BJ (cell line): ENCODE results near the gene KMT5B. TPM values are rescaled to one million over a fixed set of nuclear protein-coding genes. Genes with fewer than 3 reads are reported as not detected.

Source experiments
- CTCF ChIA-PET: fragments of 350-600 bp; formaldehyde crosslinking; extraction: SDS; loops from one replicate; lab custom pipeline; 2021; ENCODE audit warnings: antibody characterized with exemption, inconsistent platforms; lab: Yijun Ruan, JAX
- POLR2A ChIA-PET: fragments of 300-600 bp; sonication (Branson Sonifier 250); formaldehyde crosslinking; extraction: SDS; loops from one replicate; lab custom pipeline; 2021; ENCODE audit warnings: antibody characterized with exemption; lab: Charles Lee
- DNase-seq: peaks from one replicate; pipeline ENCODE4 v3.0.0-alpha.2; 2011; ENCODE audit warnings: low read depth
- H3K27me3 ChIP-seq: 2 replicates; pipeline ENCODE4 v1.6.0; 2011; ENCODE audit warnings: low read length; ENCODE audit not compliant: control insufficient read depth, insufficient read depth
- H3K36me3 ChIP-seq: 2 replicates; pipeline ENCODE4 v1.5.1; 2011; ENCODE audit warnings: low read length; ENCODE audit not compliant: control insufficient read depth, insufficient read depth
- H3K4me3 ChIP-seq: 2 replicates; pipeline ENCODE4 v1.5.1; 2011; ENCODE audit warnings: low read depth, mild to moderate bottlenecking, control low read depth, low read length
- polyA plus RNA-seq: library from polyadenylated mRNA; depleted of rRNA; stranded (reverse); fragments of >200 nt; gene quantifications from 2 replicates; pipeline ENCODE4 v1.2.3, GENCODE V29; 2011
- TF ChIP-seq, protein P1 (sequence below): IDR thresholded peaks from 2 replicates; pipeline ENCODE4 v1.5.1; 2011; ENCODE audit warnings: low read depth, mild to moderate bottlenecking, control low read depth, inconsistent platforms, low read length, moderate library complexity; ENCODE audit not compliant: insufficient read depth

KMT5B gene
- polyA plus RNA-seq, 1 experiment = 7.3 TPM

DNA sequence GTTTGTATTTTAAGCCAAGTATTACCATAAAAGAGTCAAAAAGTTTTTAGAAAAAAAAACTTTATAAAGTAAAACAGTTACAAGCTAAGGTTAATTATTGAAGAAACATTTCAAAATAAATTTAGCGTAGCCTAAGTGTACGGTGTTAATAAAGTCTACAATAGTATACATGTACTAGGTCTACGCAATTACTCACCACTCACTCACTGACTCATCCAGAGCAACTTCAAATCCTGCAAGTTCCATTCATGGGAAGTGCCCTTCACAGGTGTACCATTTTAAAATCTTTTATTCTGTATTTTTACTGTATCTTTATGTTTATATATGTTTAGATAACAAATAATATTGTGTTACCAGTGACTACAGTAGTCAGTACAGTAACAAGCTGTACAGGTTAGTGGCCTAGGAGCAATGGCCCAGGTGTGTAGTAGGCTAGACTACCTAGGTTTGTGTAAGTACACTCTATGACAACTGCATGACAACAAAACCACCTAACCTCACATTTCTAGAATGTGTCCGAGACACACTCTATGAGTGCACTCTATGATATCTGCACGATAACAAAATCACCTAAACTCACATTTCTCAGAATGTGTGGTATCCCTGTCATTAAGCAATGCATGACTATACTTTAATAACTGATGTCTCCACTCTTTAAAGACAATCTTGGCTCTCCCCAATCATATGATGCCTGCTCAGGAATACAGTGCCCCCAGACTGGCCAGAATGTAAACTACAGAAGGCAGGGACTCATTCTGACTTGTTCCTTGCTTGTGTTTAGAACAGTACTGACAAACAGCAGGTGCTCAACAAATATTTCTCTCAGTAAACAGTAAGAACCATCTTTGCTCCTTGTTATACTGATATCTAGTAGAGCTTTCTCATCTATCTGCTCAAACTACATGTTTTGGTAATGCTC is 21.2 kb downstream of the KMT5B start:
- Histone ChIP-seq H3K36me3 (no peaks in the 10 kb centered on the region), H3K4me3 (no peak overlapping the region), H3K27me3 (no peaks in the 10 kb centered on the region)
- no peak for DNase-seq
- CTCF ChIA-PET = interaction anchor here (1.4 to 1.9 kb wide), 2 partner anchors 17 to 236 kb away, joined by 4 to 5 read pairs; no protein-coding TSS in a partner anchor
- TF ChIP-seq, protein P1, sequence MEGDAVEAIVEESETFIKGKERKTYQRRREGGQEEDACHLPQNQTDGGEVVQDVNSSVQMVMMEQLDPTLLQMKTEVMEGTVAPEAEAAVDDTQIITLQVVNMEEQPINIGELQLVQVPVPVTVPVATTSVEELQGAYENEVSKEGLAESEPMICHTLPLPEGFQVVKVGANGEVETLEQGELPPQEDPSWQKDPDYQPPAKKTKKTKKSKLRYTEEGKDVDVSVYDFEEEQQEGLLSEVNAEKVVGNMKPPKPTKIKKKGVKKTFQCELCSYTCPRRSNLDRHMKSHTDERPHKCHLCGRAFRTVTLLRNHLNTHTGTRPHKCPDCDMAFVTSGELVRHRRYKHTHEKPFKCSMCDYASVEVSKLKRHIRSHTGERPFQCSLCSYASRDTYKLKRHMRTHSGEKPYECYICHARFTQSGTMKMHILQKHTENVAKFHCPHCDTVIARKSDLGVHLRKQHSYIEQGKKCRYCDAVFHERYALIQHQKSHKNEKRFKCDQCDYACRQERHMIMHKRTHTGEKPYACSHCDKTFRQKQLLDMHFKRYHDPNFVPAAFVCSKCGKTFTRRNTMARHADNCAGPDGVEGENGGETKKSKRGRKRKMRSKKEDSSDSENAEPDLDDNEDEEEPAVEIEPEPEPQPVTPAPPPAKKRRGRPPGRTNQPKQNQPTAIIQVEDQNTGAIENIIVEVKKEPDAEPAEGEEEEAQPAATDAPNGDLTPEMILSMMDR = no peak
- POLR2A ChIA-PET = no interaction called here

DNA sequence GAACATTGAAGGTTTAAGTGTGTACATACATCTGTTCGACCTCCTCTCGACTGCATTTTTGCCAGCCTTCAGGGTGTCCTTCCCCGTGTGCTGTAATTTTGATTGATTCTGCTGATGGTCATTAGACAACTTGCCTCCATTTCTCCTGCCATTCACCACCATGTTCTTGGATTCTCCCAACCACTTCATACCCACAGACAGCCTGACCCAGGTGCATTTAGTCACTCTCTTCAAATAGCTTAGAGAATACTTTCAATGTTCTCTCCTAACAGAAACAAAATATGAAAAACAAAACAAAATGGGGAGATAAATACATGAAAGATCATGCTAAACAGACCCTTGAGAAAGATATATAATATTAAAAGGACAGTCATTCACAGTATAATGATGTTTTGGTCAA is 23.2 kb downstream of the KMT5B start:
- TF ChIP-seq, protein P1 = no peak
- no peak overlapping the region for H3K4me3 ChIP-seq
- POLR2A ChIA-PET = no interaction called here
- CTCF ChIA-PET = no interaction called here
- no peak for DNase-seq
- no peaks in the 10 kb centered on the region for H3K27me3 ChIP-seq
- no peaks in the 10 kb centered on the region for H3K36me3 ChIP-seq

DNA sequence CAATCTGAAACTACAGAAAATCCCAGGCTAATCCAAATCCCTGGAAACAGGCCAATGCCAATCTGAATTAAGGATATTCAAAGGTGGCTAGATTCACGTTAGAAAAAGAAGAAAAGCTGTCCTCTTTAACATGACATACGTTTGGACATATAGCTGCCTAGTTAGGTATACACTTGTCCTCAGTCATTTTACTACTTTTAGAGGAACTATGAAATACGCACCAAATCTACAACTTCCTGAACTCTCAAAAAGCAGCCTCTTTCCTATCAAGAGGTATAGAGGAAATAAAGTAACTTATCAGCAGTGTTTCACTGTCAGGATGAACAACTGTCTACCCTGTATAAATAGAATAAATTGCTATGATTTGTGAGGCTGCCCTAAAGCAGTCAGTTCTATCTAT is 24.0 kb downstream of the KMT5B start:
- H3K27me3 ChIP-seq = no peaks in the 10 kb centered on the region
- TF ChIP-seq, protein P1 = no peak
- ChIA-PET CTCF (no interaction called here), POLR2A (no interaction called here)
- DNase-seq = no peak
- no peaks in the 10 kb centered on the region for H3K36me3 ChIP-seq
- no peak overlapping the region for H3K4me3 ChIP-seq

DNA sequence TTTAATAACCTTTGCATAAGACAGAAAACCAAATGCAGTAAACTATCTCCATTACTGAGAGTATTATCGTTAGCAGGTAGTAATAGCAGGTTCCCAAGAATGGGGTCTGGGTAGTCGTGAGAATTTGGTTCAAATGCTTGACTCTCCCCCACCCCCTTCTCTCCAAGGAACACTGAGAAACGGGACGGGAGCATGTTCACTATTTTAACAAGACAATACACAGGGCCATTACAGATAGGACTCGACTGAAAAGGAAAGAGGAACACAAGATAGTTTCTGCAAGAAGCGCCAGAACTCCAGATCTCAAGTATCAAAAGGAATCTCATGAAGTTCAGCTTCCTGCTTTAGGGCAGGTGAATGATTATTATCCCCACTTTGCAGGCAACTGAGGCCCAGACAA is 27.0 kb downstream of the KMT5B start:
- CTCF ChIA-PET = interaction anchor here (0.8 kb wide), 1 partner anchor 23 kb away, joined by 6 read pairs; no protein-coding TSS in a partner anchor
- Histone ChIP-seq H3K36me3 (peaks cover 3% of the 10 kb centered on the region), H3K4me3 (no peak overlapping the region), H3K27me3 (no peaks in the 10 kb centered on the region)
- POLR2A ChIA-PET = no interaction called here
- TF ChIP-seq, protein P1 = no peak
- DNase-seq = no peak

DNA sequence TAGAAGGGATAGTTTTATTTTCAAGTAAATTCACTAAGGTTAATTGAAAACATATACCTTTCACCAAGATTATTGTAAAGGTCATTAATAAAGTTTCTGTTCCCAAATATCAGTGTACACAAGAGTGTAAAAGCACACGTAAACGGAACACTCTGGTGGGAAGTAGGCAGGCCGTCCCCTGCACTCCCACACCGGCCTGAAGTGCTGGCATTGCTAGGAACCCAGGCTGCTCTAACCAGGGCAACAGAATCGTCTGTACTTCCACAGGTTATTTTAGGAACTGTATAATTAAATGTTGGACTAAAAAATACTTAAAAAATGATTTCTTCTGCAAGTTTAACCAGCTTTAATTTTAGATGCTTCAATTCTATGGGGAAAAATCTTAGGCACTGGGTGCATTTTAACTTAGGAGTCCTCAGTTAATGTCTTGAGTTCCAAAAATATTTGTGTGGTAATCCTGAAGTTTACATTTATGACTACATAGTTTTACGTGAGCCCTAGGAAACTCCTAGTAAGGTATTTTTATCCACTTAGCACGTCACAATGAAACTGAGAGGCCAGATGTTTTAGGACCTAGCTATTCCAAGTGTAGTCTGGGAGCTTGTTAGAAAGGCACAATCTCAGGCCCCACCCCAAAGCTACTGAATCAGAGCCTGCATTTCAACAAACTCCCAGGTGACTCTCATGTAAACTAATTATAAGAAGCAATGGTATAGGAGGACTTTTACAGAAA is 31.2 kb downstream of the KMT5B start:
- TF ChIP-seq, protein P1 = no peak
- ChIA-PET CTCF (interaction anchor here (0.7 to 0.9 kb wide), 4 partner anchors 13 to 27 kb away, joined by 3 to 4 read pairs (median 3); no protein-coding TSS in a partner anchor), POLR2A (interaction anchor here (0.6 kb wide), 1 partner anchor 1406 kb away, joined by 3 read pairs; no protein-coding TSS in a partner anchor)
- Histone ChIP-seq H3K27me3 (no peaks in the 10 kb centered on the region), H3K36me3 (peaks cover 3% of the 10 kb centered on the region), H3K4me3 (no peak overlapping the region)
- peak; percentile 46 for DNase-seq
